MM.1S (cell line): Measurements from ENCODE around the gene NCKAP5.

Experiments
- CTCF ChIP-seq: fragments of 300-600 bp; sonication (generic); IDR thresholded peaks from 2 replicates; pipeline ENCODE4 v1.5.1; 2016; ENCODE audit warnings: antibody characterized with exemption, low read length, mixed read lengths
- EZH2 ChIP-seq: fragments of 300-600 bp; sonication (generic); optimal IDR thresholded peaks from 2 replicates; pipeline ENCODE3; 2017; ENCODE audit warnings: low read depth, mild to moderate bottlenecking, antibody characterized with exemption, low read length, mixed read lengths
- EZH2phosphoT487 ChIP-seq: fragments of 300-600 bp; sonication (generic); IDR thresholded peaks from 2 replicates; pipeline ENCODE4 v1.6.1; 2018; ENCODE audit warnings: antibody characterized with exemption, low read length

DNA sequence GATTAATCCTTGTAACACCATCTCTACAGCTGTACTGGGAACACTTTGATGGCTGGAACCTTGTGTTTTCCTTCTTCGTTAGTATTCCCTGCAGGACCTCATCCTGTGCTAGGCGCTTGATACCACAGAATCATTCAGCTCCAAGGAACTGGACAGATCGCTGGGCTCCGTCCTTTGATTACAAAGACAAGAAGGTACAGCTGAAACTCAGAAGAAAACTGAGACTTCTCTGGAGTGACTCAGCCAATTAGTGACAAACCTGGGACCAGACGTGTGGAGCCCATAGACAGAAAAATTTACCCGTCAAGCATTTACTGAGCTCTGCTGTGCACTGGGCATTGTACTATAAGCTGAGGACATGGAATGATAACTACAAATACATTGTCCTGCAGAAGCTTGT is 67.3 kb downstream of the NCKAP5 start:
- TF ChIP-seq CTCF: no peak
- no peak for TF ChIP-seq EZH2
- no peak for TF ChIP-seq EZH2phosphoT487
